Measurements from ENCODE around the gene LRRC36. TPM values are rescaled to one million over a fixed set of nuclear protein-coding genes. Genes with fewer than 3 reads are reported as not detected.

LRRC36 gene
- total and polyA plus RNA-seq, 2 of the 13 experiments (the other 11 are each of a cell fraction or from before 2014, with no cell fraction given), result 0.12 to 0.15 TPM

GRCh38 chr16:67430977-67431774, 104.6 kb downstream of the LRRC36 start, which contains the start of gene HSD11B2 (continued):
- TF ChIP-seq ZNF12 (CRISPR knock-in tag; IDR thresholded peaks at IDR 0.05), result 0 out of 2 replicates have a peak, but pooled peaks have one; percentile 14
- 0 out of 2 replicates have a peak, but pooled peaks have one; percentile 25 for TF ChIP-seq ETS1 (CRISPR knock-in tag; IDR thresholded peaks at IDR 0.05)
- TF ChIP-seq SALL2 (CRISPR knock-in tag; IDR thresholded peaks at IDR 0.05), result peak; percentile 92
- TF ChIP-seq CBX5 (CRISPR knock-in tag; IDR thresholded peaks at IDR 0.05; ENCODE audit: borderline replicate concordance), result no peak
- no peak for TF ChIP-seq ARID5B (CRISPR knock-in tag; IDR thresholded peaks at IDR 0.05)
- TF ChIP-seq RBFOX2 (IDR thresholded peaks at IDR 0.05; ENCODE audit: low read depth, low read length), result peak; percentile 58
- peak; percentile 60; the same call in 1 of the 2 replicates for TF ChIP-seq ZFYVE20 (CRISPR knock-in tag; IDR thresholded peaks at IDR 0.05; ENCODE audit: borderline replicate concordance, low read depth)
- no peak for TF ChIP-seq MATR3 (CRISPR knock-in tag; IDR thresholded peaks at IDR 0.05)
- TF ChIP-seq ZNF674 (CRISPR knock-in tag; IDR thresholded peaks at IDR 0.05; ENCODE audit: low read depth), result no peak
- TF ChIP-seq ZC3H13 (CRISPR knock-in tag; IDR thresholded peaks at IDR 0.05), result no peak
- TF ChIP-seq ZNF10 (CRISPR knock-in tag; IDR thresholded peaks at IDR 0.05; ENCODE audit: borderline replicate concordance, low read depth), result no peak
- TF ChIP-seq ZNF644 (CRISPR knock-in tag; IDR thresholded peaks at IDR 0.05; ENCODE audit: low read depth), result no peak
- no peak for TF ChIP-seq ZNF251 (CRISPR knock-in tag; IDR thresholded peaks at IDR 0.05)
- no peak for TF ChIP-seq BRF2 (CRISPR knock-in tag; IDR thresholded peaks at IDR 0.05)
- no peak for TF ChIP-seq ZNF704 (CRISPR knock-in tag; IDR thresholded peaks at IDR 0.05; ENCODE audit: borderline replicate concordance)
- TF ChIP-seq ZBTB10 (CRISPR knock-in tag; IDR thresholded peaks at IDR 0.05; ENCODE audit: borderline replicate concordance), result peak; percentile 51; the same call in 1 of the 2 replicates
